RWPE2 (cell line): Measurements from ENCODE around the gene GPR143.

Source experiments
- ATAC-seq: fragments of 200-7000 bp; cut with Tn5 transposase; 3 replicates; pipeline ENCODE4 v1.9.1; 2021; ENCODE audit warnings: low read depth
- DNase-seq: peaks from one replicate; pipeline ENCODE4 v3.0.0-alpha.2; 2020; ENCODE audit warnings: low spot score
- H3K27ac ChIP-seq: fragments of 450-650 bp; 2 replicates; pipeline ENCODE4 v1.5.1; 2017; ENCODE audit warnings: mild to moderate bottlenecking; ENCODE audit not compliant: poor library complexity, severe bottlenecking
- H3K27me3 ChIP-seq: fragments of 250-450 bp; sonication (Bioruptor Pico); 2 replicates; pipeline ENCODE4 v1.5.1; 2021; ENCODE audit warnings: mild to moderate bottlenecking, moderate library complexity; ENCODE audit not compliant: insufficient read depth, poor library complexity, severe bottlenecking
- H3K36me3 ChIP-seq: fragments of 250-450 bp; sonication (Bioruptor Pico); 2 replicates; pipeline ENCODE4 v1.5.1; 2020; ENCODE audit warnings: low read depth, mild to moderate bottlenecking, moderate library complexity
- H3K4me1 ChIP-seq: fragments of 250-450 bp; sonication (Bioruptor Pico); 2 replicates; pipeline ENCODE4 v1.5.1; 2021; ENCODE audit warnings: mild to moderate bottlenecking, moderate library complexity; ENCODE audit not compliant: insufficient read depth, poor library complexity, severe bottlenecking
- H3K4me3 ChIP-seq: fragments of 250-450 bp; sonication (Bioruptor Pico); 2 replicates; pipeline ENCODE4 v1.5.1; 2021; ENCODE audit warnings: mild to moderate bottlenecking, moderate library complexity; ENCODE audit not compliant: severe bottlenecking
- H3K9me3 ChIP-seq: fragments of 250-450 bp; sonication (Bioruptor Pico); 2 replicates; pipeline ENCODE4 v1.5.1; 2021; ENCODE audit warnings: mild to moderate bottlenecking, moderate library complexity; ENCODE audit not compliant: severe bottlenecking
- TF ChIP-seq, protein P1 (sequence below): fragments of 450-650 bp; IDR thresholded peaks from one replicate; pipeline ENCODE4 v1.5.1; 2017; ENCODE audit warnings: mild to moderate bottlenecking, moderate library complexity; ENCODE audit not compliant: poor library complexity, severe bottlenecking

The GPR143 gene

DNA sequence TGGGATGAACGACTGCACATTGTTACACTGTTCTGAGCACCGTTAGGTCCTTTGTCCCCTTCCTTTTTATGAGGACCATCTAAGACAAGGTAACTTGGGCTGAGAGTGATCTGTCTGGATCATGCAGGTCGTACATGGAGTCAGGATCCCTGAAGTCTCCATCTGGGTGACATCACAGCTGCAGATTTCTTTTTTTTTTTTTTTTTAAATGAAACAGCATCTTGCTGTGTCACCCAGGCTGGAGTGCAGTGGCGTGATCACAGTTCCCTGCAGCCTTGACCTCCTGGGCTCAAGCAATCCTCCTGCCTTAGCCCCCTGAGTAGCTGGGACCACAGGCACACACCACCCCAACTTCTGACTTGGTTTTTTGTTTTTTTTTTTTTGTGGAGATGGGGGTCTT lies 37.1 kb upstream of the GPR143 start:
- Histone ChIP-seq H3K4me3 (no peak overlapping the region), H3K4me1 (peaks cover 3% of the 10 kb centered on the region), H3K27me3 (no peaks in the 10 kb centered on the region), H3K9me3 (no peaks in the 10 kb centered on the region), H3K36me3 (no peaks in the 10 kb centered on the region), H3K27ac (no peak overlapping the region)
- ATAC-seq = no peak
- DNase-seq = no peak
- TF ChIP-seq, protein P1, sequence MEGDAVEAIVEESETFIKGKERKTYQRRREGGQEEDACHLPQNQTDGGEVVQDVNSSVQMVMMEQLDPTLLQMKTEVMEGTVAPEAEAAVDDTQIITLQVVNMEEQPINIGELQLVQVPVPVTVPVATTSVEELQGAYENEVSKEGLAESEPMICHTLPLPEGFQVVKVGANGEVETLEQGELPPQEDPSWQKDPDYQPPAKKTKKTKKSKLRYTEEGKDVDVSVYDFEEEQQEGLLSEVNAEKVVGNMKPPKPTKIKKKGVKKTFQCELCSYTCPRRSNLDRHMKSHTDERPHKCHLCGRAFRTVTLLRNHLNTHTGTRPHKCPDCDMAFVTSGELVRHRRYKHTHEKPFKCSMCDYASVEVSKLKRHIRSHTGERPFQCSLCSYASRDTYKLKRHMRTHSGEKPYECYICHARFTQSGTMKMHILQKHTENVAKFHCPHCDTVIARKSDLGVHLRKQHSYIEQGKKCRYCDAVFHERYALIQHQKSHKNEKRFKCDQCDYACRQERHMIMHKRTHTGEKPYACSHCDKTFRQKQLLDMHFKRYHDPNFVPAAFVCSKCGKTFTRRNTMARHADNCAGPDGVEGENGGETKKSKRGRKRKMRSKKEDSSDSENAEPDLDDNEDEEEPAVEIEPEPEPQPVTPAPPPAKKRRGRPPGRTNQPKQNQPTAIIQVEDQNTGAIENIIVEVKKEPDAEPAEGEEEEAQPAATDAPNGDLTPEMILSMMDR = no peak

DNA sequence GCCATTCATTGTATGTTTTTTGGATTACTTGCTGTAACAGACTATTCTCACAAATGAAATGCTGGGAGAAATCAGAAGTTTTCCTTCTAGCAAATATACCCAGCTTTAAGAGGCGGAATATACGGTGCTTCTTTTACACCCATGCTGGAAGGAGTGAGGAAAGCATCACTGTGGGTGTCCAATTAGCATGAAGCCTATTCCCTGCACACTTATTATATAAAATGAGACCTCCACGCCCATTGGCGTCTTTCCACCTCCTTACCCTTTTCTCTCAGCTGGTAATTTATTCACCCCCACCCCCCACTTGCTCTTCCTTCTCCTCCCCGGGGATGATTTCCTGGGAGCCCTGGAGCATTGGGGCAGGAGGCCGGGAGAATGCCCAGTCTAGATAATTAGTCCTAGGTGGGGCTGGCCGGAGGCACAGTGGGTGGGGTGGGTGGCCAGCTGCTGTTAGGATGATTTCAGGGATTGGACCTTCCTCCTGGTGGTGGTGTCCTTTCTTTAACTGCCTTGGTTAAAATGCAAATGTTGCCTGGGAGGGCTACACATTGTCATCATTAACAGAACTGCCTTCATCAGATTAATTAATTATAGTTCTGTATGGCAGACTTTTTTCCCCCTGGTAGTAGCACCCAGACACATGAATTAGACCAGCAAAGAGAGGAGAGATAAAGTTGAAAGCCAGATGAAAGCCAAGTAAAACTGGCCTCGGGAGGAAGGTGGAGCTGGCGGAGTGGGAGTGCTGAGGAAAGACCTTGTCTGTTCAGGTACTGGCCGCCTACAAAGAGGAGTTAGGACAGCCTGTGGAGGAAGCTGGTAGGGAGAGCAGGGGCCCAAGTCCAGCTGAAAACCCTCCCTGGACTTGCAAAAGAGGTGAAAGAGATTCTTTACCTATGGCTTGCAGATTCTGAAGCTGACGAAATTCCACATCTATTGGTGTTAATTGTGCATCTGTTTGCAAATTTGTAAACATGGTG lies 32.0 kb upstream of the GPR143 start:
- no peaks in the 10 kb centered on the region for H3K4me1 ChIP-seq
- H3K27ac ChIP-seq = no peak overlapping the region
- no peak for DNase-seq
- H3K4me3 ChIP-seq = no peak overlapping the region
- no peaks in the 10 kb centered on the region for H3K27me3 ChIP-seq
- H3K36me3 ChIP-seq = no peaks in the 10 kb centered on the region
- no peak for ATAC-seq
- TF ChIP-seq, protein P1 = no peak
- H3K9me3 ChIP-seq = no peaks in the 10 kb centered on the region

DNA sequence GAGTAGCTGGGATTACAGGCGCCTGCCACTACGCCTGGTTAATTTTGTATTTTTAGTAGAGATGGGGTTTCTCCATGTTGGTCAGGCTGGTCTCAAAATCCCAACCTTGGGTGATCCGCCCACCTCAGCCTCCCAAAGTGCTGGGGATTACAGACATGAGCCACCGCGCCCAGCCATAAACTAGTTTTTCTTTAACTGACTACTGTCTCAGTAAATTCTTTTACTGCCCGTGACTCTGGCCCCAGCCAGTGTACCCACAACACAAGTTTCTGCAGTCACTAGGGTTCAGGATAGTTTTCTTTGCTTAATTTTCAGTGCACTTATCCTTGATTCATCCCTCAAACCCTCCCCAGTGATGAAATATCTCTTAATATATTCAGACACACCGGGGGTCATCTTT lies 28.8 kb upstream of the GPR143 start:
- no peaks in the 10 kb centered on the region for H3K9me3 ChIP-seq
- no peak for ATAC-seq
- no peak for DNase-seq
- H3K27ac ChIP-seq = no peak overlapping the region
- TF ChIP-seq, protein P1 = no peak
- no peaks in the 10 kb centered on the region for H3K4me1 ChIP-seq
- no peaks in the 10 kb centered on the region for H3K27me3 ChIP-seq
- H3K36me3 ChIP-seq = no peaks in the 10 kb centered on the region
- no peak overlapping the region for H3K4me3 ChIP-seq

DNA sequence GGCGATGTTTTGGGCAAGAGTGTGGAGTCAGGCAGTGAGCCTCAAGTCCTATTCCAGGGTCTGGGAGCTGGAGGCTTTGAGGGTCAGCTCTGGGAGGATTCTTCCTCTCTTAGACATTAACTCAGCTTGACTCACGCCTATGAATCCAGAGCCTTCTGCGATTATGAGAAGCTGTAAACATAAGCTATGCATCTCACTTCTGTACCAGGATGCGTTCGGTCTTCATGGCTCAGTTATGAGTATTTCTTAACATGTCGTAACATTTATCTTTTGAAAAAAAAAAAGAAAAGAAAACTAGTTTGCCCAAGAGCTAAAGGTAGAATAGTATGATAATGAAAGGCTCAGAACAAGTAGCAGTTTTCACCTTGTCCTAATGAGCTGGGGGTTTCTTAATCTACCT lies 25.2 kb upstream of the GPR143 start:
- ATAC-seq (no peak), DNase-seq (no peak)
- Histone ChIP-seq H3K36me3 (no peaks in the 10 kb centered on the region), H3K27ac (peak overlapping the region; percentile 5), H3K4me1 (peaks cover 8% of the 10 kb centered on the region), H3K4me3 (no peak overlapping the region), H3K9me3 (no peaks in the 10 kb centered on the region), H3K27me3 (no peaks in the 10 kb centered on the region)
- TF ChIP-seq, protein P1 = no peak

DNA sequence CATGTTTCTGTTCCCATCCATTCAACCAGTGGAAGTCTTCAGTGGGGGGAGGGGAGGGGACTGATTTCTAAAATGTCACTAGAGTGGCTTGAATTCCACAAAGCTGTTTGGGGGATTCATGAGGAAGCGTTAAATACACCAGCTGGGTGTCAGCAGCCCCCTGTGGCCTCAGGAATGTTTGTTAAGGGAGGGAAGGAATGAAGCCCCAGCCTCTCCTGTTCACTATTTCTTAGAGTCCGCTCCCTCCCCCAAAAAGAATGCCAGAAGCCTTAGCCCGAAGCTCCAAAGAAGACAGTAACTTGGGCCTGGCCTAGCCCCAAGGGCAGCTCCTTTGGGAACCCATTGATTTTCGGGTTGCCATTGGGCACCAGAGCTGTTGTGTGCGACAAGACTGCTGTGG lies 23.9 kb upstream of the GPR143 start:
- no peak overlapping the region for H3K27ac ChIP-seq
- no peak for ATAC-seq
- TF ChIP-seq, protein P1 = no peak
- H3K4me3 ChIP-seq = no peak overlapping the region
- no peaks in the 10 kb centered on the region for H3K27me3 ChIP-seq
- DNase-seq = no peak
- no peaks in the 10 kb centered on the region for H3K36me3 ChIP-seq
- H3K9me3 ChIP-seq = no peaks in the 10 kb centered on the region
- H3K4me1 ChIP-seq = peaks cover 8% of the 10 kb centered on the region
